AG08395 (cell line): ENCODE data around the gene NKAIN4.

Experiments used
- DNase-seq: peaks from one replicate; pipeline ENCODE4 v3.0.0; 2012; ENCODE audit warnings: mixed read lengths, low spot score

Gene NKAIN4

DNA sequence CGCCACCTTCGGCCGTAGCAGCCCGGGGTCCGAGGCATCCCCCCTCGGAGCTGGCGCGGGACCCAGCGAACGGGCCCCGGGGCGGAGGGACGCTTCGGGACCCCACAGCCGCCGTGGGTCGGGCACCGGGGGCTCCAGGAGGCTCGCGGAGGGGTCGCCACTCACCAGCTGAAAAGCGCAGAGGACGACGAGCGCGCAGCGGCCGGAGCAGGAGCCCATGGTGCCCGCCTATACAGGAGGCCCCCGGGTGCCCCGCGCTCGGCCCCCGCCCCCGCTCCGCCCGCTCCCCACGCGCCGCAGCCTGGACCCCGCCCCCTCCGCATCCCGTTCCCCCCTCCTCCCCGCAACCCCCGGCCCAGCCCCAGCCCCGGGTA, at the start of gene NKAIN4:
Gene NKAIN4, minus strand, starts transcription at position 232 of the 374 bp plus-strand sequence. Its CDS starts 13 bp downstream, at position 219.
- no peak for DNase-seq

DNA sequence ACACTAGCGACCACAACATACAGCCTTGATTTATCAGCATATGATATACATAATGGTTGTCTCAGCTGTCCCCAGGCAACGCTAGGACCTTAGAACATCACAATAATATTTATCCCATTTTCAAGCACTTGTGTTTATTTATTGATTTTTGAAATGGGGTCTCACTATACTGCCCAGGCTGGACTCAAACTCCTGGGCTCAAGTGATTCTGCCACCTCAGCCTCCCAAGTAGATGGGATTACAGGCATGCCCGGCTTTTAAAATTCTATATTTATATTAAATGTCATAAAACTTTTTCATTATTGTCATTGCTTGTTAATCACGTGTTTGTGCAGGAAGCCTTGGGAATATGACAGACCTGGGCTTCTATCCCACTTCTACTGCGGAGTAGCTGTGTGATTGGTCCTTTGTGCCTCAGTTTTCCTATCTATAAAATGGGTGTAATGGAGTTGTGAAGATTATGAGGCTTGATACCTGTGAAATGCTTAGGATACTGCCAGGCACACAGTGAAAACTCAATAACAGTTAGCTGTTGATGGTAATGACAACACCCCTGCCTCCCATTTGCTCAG, 48.9 kb upstream of the NKAIN4 start:
- no peak for DNase-seq

DNA sequence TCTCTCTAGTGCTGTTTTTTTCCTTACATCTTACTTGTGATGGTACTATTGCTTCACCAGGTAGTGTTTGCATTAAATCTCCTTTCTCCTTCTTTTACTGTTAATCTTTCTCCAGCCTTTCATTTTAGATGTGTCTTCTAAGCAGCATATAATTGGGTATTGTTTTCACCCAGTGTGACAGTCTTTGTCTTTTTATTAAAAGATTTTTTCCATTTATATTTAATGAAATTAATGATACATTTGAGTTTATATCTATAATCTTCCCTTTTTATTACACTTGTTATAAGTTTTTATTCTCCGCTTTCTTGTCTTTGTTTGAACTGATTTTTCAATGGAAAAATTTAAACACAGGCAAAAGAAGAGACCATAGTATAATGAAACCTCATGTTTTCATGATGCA, 47.4 kb upstream of the NKAIN4 start:
- DNase-seq = no peak

DNA sequence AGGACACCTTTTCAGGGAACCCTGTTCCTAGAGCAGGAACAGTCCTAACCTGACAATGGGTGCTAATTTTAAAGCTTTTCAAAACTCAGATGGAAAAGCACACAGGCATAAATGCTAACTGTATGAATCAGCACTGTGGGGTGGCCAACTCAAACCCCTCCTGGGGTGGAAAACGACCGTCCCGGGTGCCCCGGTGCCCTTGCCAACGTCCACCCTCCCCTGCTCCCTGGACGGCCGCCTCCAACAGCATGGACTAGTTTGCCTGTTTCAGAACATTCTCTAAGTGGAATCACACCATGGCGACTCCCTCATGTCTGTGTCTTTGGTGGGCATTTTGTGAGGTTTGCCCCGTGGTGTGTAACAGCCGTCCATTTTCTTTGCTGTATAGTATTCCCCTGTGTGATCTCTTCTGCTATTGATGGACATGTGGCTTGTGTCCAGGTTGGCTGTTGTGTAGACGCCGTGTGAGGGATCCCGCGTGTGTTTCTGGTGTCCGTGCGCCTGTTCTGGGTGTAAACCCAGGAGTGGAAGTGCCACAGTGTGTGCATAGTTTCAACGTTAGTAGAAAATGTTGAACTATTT, 44.6 kb upstream of the NKAIN4 start:
- no peak for DNase-seq

DNA sequence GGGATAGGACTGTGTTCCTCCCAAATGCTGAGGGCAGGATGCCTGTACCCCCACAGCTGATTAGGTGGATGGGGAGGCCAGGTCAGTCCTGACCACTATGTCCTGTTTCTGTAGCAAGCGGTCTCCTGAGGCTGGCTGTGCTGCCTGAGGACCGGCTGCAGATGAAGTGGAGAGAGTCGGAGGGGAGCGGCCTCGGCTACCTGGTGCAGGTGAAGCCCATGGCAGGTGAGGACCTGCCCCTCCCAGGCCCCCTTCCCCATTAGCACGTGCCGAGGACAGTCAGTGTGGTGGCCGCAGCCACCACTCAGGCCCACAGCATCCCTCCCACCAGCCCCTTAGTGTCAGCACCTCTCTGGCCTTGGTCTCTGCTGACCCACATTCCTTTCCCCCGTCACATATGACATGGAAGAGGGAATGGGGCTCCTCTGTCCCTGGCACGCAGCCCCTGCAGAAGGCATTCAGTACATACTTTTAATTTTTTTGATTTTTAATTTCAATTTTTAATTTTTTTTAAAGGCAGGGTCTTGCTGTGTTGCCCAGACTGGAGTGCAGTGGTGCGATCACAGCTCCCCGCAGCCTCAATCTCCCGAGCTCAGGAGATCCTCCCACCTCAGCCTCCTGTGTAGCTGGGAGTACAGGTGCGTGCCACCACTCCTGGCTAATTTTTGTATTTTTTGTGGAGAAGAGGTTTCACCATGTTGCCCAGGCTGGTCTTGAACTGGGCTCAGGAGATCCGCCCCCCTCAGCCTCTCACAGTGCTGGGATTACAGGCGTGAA, 43.7 kb upstream of the NKAIN4 start:
- no peak for DNase-seq

DNA sequence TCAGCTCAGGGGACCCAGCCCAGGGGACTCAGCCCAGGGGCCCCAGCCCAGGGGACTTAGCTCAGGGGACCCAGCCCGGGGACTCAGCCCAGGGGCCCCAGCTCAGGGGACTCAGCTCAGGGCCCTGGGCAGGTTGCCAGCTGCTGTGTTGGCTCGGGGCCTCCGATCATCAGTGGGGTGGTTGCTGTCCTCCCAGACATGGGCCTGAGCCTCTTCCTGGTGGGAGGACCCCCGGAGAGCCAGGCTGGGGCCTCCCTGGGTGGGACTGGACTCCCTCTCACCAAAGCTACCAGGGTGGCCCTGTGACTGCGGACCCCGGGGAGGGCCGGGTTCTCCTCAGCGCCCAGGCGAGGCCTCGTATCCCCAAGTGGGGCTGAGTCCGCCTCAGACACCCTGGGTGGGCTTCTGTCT, 43.1 kb upstream of the NKAIN4 start:
- no peak for DNase-seq

DNA sequence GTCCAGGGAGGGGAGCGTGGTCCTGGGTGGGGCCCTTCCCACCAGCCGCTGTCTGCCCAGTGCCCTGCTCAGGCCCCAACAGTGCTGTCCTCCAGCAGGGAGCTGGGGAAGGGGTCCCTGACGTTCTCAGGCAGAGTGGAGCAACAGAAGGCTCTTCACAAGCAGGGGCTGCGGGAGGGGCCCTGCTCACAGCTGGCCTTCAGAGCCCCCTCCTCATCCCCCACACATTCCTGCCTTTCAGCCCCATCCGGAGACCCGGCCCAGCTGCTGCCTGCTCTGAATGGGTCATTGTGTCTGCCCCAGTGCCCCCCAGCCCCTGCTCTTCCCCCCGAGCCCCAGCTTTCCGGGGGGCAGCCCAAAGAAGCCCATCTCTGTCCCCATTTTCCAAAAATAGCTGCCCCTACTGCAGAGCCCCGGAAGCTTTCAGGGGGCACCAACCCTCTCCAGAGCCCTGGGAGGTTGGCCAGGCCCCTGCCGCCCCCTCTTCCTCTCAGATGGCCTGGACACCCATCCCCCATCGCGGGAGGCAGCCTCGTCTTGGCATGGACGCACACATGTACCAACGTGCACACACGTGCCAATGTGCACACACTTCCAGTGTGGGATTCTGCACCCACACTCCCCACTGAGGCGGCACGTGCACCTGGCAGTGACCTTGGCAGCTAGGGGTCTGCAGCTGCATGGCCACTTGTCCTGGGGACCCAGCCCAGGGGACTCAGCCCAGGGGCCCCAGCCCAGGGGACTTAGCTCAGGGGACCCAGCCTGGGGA, 42.5 kb upstream of the NKAIN4 start:
- no peak for DNase-seq

DNA sequence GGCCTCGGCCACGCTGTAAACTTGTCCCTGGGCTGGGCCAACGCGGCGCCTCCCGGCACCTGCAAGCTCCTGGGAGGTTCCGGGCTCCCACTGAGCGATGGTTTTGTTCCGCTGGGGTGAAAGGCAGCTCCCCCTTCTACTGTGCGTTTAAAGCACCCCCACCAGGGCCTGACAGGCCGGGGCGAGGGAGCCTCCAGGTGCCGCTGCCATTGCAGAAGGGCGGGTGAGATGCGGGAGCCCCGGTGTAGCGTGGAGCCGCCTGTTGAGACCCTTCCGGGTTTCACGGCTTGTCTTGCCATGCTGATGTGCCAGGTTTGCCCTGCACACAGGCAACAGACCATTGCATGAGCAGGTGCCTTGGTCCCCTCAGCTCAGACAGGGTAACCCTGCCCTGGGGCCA, 41.6 kb upstream of the NKAIN4 start:
- DNase-seq = no peak

DNA sequence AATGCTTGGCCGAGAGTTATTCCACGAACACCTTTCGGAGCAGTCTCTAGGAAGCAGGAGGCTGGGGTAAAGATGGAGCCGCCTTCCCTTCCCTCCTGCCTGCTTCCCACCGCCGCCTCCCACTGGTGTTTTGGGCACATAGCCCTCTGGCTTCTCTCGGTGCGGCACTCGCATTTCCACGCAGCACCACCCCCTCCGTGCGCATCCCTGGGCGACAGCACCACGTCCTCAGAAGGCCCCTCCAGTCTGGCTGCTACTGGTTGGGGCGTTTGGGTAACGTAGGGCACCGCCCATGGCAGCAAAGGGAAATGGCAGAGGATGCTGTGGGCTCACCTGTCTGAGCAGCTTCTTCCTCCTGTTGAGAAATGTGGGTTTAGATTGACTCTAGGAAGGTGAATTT, 41.2 kb upstream of the NKAIN4 start:
- no peak for DNase-seq

DNA sequence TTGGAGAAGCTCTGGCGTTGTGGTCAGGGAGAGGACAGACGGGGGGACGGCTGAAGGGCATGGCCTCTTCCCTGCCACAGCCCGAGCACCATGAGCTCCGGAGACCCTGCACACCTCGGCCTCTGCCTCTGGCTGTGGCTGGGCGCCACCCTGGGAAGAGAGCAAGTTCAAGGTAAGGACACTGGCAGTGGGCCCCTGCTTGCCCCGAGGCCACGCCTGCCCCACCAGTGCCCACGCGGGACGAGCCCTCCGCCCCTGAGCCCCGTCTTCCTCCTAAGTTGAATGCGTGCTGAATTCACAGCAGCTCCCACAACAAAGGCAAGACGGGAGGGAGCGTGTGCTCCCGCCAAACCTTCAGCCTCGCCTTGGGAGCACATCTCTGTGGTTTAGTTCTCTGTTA, 40.8 kb upstream of the NKAIN4 start:
- DNase-seq = no peak

DNA sequence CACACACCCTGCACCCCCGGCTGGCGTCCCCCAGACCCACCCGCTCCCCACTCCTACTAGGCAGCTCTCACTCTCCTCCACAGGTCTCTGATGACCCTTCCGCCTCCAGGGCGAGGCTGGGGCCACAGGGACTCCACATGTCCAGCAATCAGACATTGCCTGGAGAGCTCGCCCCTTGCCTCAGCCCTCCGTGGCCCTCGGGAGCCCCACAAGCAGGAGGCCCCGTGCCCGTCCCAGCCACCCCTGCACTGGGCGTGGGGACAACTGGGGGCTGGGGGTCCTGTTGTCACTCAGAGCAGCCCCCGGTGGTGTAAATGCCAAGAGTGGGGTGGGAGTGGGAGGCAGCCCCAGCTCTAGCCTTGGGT, 40.3 kb upstream of the NKAIN4 start:
- DNase-seq = no peak

DNA sequence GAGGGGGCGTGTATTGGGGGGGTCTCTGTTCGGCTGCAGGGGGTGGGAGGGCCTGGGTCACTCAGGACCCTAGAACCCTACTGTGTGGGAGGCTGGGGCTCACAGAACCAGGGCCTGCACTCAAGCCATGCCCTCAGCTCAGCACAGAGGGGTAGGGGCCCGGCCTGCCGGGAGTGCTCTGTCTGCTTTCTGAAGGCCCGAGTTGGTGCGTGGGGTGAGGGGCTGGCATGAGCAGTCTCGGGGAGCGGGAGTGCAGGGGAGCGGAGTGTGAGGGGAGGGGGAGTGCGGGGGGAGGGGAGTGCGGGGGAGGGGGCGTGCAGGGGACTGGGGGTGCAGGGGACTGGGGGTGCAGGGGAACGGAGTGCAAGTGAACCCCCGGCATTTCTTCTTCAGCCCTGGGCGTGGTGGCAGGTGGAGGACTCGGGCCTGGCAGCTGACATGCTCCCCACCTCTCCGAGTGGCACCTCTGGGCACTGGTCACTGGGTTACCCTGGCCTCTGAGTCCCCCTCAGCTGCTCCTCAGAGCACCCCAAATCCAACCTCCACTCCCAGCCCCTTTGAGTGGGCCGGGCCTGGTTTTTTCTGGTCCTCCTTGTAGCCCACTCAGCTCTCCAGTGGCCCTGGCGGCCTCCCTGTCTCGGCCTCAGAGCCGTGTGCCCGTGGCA, 39.7 kb upstream of the NKAIN4 start:
- no peak for DNase-seq

DNA sequence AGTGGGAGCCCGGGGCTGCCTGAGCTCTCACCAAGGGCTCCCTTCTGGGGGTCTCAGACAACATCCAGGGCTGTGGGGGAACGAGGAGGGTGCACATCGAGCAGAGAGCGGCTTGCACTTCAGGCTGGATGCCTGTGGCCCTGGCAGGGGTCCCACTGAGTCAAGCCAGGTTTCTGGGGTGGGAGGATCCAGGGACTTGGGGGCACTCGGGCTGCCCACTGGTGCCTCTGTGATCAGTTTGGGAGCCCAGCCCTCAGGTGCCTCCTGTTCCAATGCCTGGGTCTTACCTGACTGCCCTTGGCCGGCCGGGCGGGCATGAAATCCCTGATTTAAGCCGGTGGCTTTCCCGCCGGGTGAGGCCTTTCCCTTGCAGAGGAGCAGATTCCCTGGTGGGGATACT, 39.2 kb upstream of the NKAIN4 start:
- DNase-seq = no peak

DNA sequence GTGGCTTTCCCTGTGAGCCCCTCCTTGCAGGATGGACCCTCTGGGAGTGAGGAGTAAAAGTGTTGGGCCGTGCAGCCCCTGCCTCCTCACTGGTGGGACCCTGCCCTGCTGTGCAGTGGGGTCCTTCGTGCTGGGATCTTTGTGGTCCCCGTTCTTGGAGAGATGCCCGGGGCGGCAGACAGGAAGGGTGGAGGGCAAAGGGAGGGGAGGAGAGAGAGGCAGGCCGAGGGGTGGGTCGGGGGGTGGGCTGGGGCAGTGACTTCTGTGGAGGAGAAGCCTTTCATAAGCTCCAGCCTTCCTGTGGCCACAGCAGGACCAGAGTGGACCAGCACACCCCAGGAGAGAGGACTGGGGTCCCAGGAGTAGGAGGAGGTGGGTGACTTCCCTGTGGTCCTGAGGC, 38.6 kb upstream of the NKAIN4 start, which contains the start of gene COL20A1:
Gene COL20A1, plus strand, starts transcription at position 283 of the 400 bp plus-strand sequence. CDS start 1,922 bp downstream, outside the sequence.
- DNase-seq = no peak

DNA sequence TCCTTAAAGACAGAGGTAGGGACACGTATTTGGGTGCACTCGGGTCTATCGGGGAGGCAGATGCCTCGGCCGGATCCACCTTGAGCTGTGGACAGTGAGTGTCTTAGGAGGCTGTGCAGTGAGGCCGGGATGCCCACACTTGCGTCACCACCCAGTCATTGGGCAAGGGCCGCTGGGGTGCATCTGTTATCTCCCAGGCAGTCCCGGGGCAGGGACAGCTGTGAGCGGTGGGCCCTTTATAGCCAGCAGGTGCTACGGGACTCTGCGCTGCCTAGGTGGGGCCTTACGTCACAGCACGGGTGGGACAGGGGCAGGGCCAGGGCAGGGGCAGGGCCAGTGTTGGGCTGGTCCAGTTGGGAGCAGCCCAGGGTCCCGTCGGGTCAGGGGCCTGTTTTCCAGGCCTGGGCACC, 38.0 kb upstream of the NKAIN4 start:
- no peak for DNase-seq

DNA sequence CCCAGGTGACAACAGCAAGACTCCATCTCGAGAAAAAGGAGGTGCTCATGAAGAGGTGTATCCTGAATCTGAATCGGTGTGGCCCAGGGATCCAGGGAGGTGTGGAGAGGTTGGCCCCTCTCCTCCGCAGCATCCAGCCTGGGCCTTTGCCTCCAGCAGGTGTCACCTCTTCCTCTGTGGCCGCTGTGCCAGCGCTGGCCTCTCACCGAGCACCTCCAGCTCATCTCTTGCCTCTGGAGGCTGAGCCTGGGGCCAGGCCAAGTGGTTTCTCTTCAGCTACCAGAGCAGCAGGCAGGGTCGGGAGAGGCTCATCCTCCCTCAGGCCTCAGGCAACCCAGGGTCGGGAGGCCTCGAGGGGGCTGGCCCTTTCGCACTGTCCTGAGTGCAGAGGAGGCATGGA, 37.5 kb upstream of the NKAIN4 start:
- no peak for DNase-seq

DNA sequence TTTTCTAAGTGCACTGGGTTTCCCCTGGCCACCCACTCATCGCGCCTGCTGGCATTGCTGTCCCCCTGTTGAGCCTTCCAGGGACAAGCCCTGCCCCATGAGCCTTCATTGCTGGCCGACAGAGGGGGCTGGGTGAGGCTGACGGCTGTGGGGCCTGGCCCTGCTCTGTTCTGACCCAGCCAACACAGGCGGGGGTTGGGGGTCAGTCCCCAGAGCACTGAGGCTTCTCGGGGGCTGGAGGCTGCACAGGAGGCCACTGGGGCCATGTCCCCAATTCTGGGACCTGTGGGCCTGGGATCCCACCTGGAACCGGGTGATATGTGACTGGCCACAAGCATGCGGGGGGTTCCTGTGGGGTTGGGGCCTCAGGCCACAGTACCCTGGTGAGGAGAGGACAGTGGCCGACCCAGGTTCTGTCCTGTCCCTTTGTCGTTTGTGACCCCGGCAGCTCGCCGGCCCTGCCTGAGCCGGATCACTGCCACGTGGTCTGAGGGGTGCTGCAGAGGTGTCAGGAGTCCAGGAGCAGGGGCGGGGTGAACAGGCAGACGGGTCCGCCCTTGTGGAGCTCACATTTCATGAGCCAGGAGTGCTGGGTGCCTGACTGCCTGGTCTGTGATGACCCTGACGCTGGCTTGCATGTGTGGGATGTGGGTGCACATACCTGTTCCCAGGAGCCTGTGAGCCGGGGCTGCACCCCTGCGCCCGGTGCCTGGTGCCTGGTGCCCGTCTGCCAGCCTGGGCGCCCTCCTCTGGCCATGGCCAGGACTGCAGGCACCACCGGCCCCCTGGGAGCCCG, 36.6 kb upstream of the NKAIN4 start:
- DNase-seq = peak; percentile 80

DNA sequence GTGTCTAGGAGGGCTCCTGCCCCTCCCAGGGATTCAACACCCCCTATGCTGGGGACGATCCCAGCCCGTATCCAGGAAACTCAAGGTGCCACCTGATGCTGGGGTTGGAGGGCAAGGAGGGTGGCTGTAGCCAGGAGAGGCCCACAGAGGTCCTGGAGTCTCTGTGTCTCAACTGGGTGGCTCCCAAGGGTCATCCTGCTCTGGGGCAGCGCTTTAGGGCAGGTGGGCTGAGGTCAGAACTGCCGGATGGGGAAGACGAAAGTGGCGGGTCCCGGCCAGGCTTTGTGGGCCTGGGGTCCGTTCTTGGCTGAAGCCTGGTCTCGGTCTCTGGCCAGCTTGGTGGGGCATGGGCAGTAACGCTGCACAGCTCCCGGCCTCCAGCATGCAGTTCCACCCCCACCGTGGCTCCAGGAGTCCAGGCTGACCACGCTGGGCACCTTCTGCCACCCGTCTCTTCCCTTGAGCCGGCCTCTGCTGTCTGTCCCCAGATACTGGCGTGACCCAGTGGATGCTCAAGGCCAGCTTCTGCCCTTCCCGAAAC, 35.9 kb upstream of the NKAIN4 start:
- no peak for DNase-seq

DNA sequence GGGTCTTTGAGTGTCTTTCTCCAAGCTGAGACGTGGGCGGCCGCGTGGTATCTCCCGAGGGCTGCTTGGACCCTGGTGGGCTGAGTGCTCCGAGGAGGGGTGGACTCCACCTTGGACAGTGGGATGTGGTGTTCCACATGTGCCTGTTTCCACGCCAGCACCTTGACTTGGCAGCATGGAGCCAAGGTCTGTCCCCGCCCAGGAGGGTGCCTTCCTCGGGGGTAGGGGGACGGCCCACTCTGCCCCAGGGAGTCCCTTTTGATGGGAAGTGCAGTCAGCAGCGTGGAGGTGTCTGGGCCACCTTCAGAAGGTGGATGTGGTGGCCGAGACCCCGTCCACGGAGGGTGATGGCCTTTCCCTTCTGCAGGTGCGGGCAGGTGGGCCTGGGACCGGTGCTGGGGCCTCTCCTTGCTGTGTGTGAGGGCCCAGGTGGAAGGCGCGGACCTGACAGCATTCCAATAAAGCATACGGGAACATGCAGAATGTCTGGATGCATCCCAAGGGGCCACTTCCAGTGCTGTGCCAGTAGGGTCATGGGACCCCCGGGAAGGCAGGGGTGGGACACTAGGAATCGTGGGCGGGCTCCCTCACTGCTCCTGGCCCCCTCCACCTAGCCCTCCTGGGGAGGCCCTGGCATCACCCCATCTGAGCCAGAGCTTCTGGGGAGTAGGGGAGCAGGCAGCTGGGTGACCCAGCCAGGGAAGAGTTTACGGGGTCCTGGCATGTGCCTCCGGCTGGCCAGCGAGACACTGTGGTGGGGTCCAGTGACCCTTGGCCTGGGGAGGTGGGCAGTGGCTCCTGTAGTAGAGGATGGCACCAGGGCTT, 35.3 kb upstream of the NKAIN4 start:
- DNase-seq = no peak

DNA sequence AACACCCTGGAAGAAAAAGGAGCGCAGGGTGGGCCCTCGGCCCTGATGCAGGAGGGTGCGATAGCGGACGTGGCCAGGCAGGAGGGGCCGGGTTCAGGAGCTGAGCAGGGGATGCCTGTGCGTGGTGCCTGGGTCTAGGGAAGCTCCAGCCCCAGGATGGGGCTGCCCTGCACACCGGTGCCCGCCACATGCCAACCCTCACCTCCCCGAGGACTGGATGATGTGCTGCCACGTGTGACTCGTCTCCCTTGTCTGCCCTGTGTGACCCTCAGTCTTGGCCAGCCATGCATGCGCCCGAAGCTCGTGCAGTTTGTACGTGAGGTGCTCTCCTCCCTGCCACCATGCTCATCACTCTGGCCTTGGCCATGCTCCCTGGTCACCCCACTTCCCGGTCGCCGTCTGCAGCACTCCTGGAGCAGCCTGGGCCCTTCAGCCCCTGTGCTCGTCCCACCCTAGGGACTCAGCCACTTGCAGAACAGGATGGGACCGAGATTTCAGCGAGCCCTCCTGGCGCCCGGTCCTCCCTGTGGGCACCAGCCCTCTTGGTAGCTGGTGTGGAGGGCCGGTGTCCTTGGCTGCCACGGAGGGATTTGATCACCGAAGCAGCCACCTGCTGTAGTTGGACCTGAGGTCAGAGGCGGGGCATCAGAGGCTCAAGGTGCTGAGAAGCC, 34.5 kb upstream of the NKAIN4 start:
- no peak for DNase-seq
